Neuronal stem cell (in vitro differentiated cells): ENCODE results near the gene ACTN4.
A peak's percentile ranks its signal among the peaks of the same experiment; 100 is the strongest.

Experiments used
- DNase-seq: peaks from one replicate; pipeline ENCODE4 v3.0.0-alpha.2; 2013; ENCODE audit warnings: low spot score
- H2AFZ ChIP-seq: one replicate; pipeline ENCODE4 v1.6.1; 2013; ENCODE audit warnings: mild to moderate bottlenecking, low read length, inconsistent platforms
- H2AK5ac ChIP-seq: 2 replicates; pipeline ENCODE4 v1.6.1; 2013; ENCODE audit warnings: low read depth, mild to moderate bottlenecking, inconsistent platforms, low read length, moderate library complexity, mixed read lengths
- H2BK120ac ChIP-seq: 2 replicates; pipeline ENCODE4 v1.6.1; 2013; ENCODE audit warnings: low read depth, mild to moderate bottlenecking, inconsistent platforms, low read length, moderate library complexity, mixed read lengths
- H2BK12ac ChIP-seq: one replicate; pipeline ENCODE4 v1.6.1; 2013; ENCODE audit warnings: low read length, inconsistent platforms
- H2BK15ac ChIP-seq: 2 replicates; pipeline ENCODE4 v1.6.1; 2013; ENCODE audit warnings: mild to moderate bottlenecking, low read length, inconsistent platforms, mixed read lengths
- H2BK5ac ChIP-seq: one replicate; pipeline ENCODE4 v1.6.1; 2013; ENCODE audit warnings: inconsistent platforms, mild to moderate bottlenecking, low read length, moderate library complexity
- H3K14ac ChIP-seq: one replicate; pipeline ENCODE4 v1.6.1; 2013; ENCODE audit warnings: low read length, inconsistent platforms
- H3K18ac ChIP-seq: 2 replicates; pipeline ENCODE4 v1.6.1; 2013; ENCODE audit warnings: low read length, inconsistent platforms
- H3K23ac ChIP-seq: 2 replicates; pipeline ENCODE4 v1.6.1; 2013; ENCODE audit warnings: low read depth, mild to moderate bottlenecking, mixed read lengths, low read length, inconsistent platforms; ENCODE audit not compliant: poor library complexity
- H3K27ac ChIP-seq: replicated peaks from 3 replicates; pipeline ENCODE4 v1.5.1; 2013; ENCODE audit warnings: low read length, inconsistent platforms
- H3K27me3 ChIP-seq, 3 experiments: 2 replicates each; pipeline ENCODE4 v1.6.1; 2013; ENCODE audit warnings: low read length in 3 of 3, mild to moderate bottlenecking in 2 of 3, inconsistent platforms in 1 of 3, low read depth in 1 of 3, mixed read lengths in 1 of 3, moderate library complexity in 1 of 3; ENCODE audit not compliant: control insufficient read depth in 3 of 3, insufficient read depth in 3 of 3
- H3K36me3 ChIP-seq, 2 donors: replicated peaks in 1 of 2; 2 replicates each; pipeline ENCODE4 v1.6.1; 2013; ENCODE audit warnings: low read length in 2 of 2; ENCODE audit not compliant: control insufficient read depth in 2 of 2, insufficient read depth in 2 of 2
- H3K4ac ChIP-seq: 2 replicates; pipeline ENCODE4 v1.6.1; 2013; ENCODE audit warnings: inconsistent platforms, mild to moderate bottlenecking, low read length, moderate library complexity
- H3K4me1 ChIP-seq, 2 donors: 1 replicate in 1 of 2; 2 replicates in 1 of 2; pipeline ENCODE4 v1.6.1; 2013; ENCODE audit warnings: low read length in 2 of 2, low read depth in 1 of 2; ENCODE audit not compliant: control insufficient read depth in 2 of 2, insufficient read depth in 1 of 2
- H3K4me2 ChIP-seq: one replicate; pipeline ENCODE4 v1.6.1; 2013; ENCODE audit warnings: mild to moderate bottlenecking, low read length, inconsistent platforms; ENCODE audit not compliant: insufficient read depth, poor library complexity, severe bottlenecking
- H3K4me3 ChIP-seq, 2 donors: 2 replicates each; pipeline ENCODE4 v1.5.1; 2013; ENCODE audit warnings: low read length in 2 of 2, mild to moderate bottlenecking in 2 of 2, inconsistent platforms in 1 of 2, moderate library complexity in 1 of 2
- H3K79me1 ChIP-seq: one replicate; pipeline ENCODE4 v1.6.1; 2013; ENCODE audit warnings: low read depth, mild to moderate bottlenecking, inconsistent platforms, low read length, moderate library complexity
- H3K9ac ChIP-seq: one replicate; pipeline ENCODE4 v1.6.1; 2013; ENCODE audit warnings: mild to moderate bottlenecking, low read depth, low read length, inconsistent platforms; ENCODE audit not compliant: poor library complexity
- H3K9me3 ChIP-seq, 2 donors: replicated peaks in 1 of 2; 2 replicates each; pipeline versions ENCODE3 to v1.6.1; 2013; ENCODE audit warnings: low read length in 2 of 2, mild to moderate bottlenecking in 2 of 2, inconsistent platforms in 1 of 2, low read depth in 1 of 2, mixed read lengths in 1 of 2, moderate library complexity in 1 of 2; ENCODE audit not compliant: control insufficient read depth in 2 of 2, insufficient read depth in 1 of 2
- H4K8ac ChIP-seq: one replicate; pipeline ENCODE4 v1.6.1; 2013; ENCODE audit warnings: low read depth, mild to moderate bottlenecking, inconsistent platforms, low read length, moderate library complexity
- H4K91ac ChIP-seq: one replicate; pipeline ENCODE4 v1.6.1; 2013; ENCODE audit warnings: low read length, low read depth, mild to moderate bottlenecking, inconsistent platforms; ENCODE audit not compliant: poor library complexity
- WGBS, 2 donors: extraction: QIAGEN DNeasy Blood & Tissue Kit; methylation state at CpG; one replicate each; pipeline ENCODE4 v1.1.7; 2013; ENCODE audit warnings: missing lambda C conversion rate in 2 of 2, mixed read lengths in 1 of 2; ENCODE audit not compliant: insufficient read length in 2 of 2, insufficient replicate concordance in 1 of 2; ENCODE audit errors: extremely low coverage in 2 of 2; 5-methylcytosine and 5-hydroxymethylcytosine counted together

ACTN4 gene

GRCh38 chr19:38635483-38636399 lies 11.7 kb upstream of the ACTN4 start:
- no peak overlapping the region for H2BK15ac ChIP-seq
- no peak overlapping the region for H2BK12ac ChIP-seq
- no peak overlapping the region for H3K4me3 ChIP-seq
- peaks cover 11 to 47% of the 10 kb centered on the region in 2 donors for H3K36me3 ChIP-seq
- H2AFZ ChIP-seq: no peak overlapping the region
- H3K27me3 ChIP-seq: no peaks in the 10 kb centered on the region
- H3K4me1 ChIP-seq: no peaks in the 10 kb centered on the region
- no peak for DNase-seq
- H4K91ac ChIP-seq: no peak overlapping the region
- H3K79me1 ChIP-seq: no peaks in the 10 kb centered on the region
- no CpG with 5 or more reads among the region's 17 CpGs for WGBS, 2 donors
- H2AK5ac ChIP-seq: no peak overlapping the region
- H3K18ac ChIP-seq: no peak overlapping the region
- peaks cover 0 to 2% of the 10 kb centered on the region in 2 donors for H3K9me3 ChIP-seq
- no peak overlapping the region for H3K9ac ChIP-seq
- H3K27ac ChIP-seq: no peak overlapping the region
- no peak overlapping the region for H3K4ac ChIP-seq
- no peak overlapping the region for H2BK5ac ChIP-seq
- no peak overlapping the region for H3K14ac ChIP-seq
- H3K23ac ChIP-seq: no peak overlapping the region
- H4K8ac ChIP-seq: no peak overlapping the region
- H3K4me2 ChIP-seq: no peak overlapping the region
- H2BK120ac ChIP-seq: no peak overlapping the region

- no peak overlapping the region for H2BK15ac ChIP-seq
- no peak overlapping the region for H3K9ac ChIP-seq
- H3K79me1 ChIP-seq: no peaks in the 10 kb centered on the region
- H2AK5ac ChIP-seq: no peak overlapping the region
- no peak overlapping the region for H2BK5ac ChIP-seq
- H3K27ac ChIP-seq: no peak overlapping the region
- no peak overlapping the region for H3K4ac ChIP-seq
- no peak overlapping the region for H2BK12ac ChIP-seq
- no peak overlapping the region for H2BK120ac ChIP-seq
- H3K9me3 ChIP-seq: peaks cover 0 to 2% of the 10 kb centered on the region in 2 donors
- H3K23ac ChIP-seq: no peak overlapping the region
- no peaks in the 10 kb centered on the region for H3K27me3 ChIP-seq
- no CpG with 5 or more reads among the region's 3 CpGs for WGBS, 2 donors
- no peak overlapping the region for H2AFZ ChIP-seq
- H4K8ac ChIP-seq: no peak overlapping the region
- H3K18ac ChIP-seq: no peak overlapping the region
- no peaks in the 10 kb centered on the region for H3K4me1 ChIP-seq
- no peak overlapping the region for H4K91ac ChIP-seq
- H3K4me3 ChIP-seq: no peak overlapping the region
- DNase-seq: no peak
- peaks cover 6 to 26% of the 10 kb centered on the region in 2 donors for H3K36me3 ChIP-seq
- H3K4me2 ChIP-seq: no peak overlapping the region
- no peak overlapping the region for H3K14ac ChIP-seq
Observed at GRCh38 chr19:38638461-38638860, 9.0 kb upstream of the ACTN4 start.

- no peak overlapping the region for H3K14ac ChIP-seq
- WGBS, 2 donors: no CpG with 5 or more reads among the region's 2 CpGs
- H3K23ac ChIP-seq: peak overlapping the region; percentile 85
- no peaks in the 10 kb centered on the region for H3K4me1 ChIP-seq
- H3K9me3 ChIP-seq: peaks cover 0 to 2% of the 10 kb centered on the region in 2 donors
- H4K8ac ChIP-seq: no peak overlapping the region
- no peak overlapping the region for H3K27ac ChIP-seq
- H3K4ac ChIP-seq: peak overlapping the region; percentile 66
- no peak overlapping the region for H3K9ac ChIP-seq
- H2BK15ac ChIP-seq: no peak overlapping the region
- H3K4me2 ChIP-seq: no peak overlapping the region
- H2BK120ac ChIP-seq: no peak overlapping the region
- no peak overlapping the region for H3K18ac ChIP-seq
- H3K36me3 ChIP-seq: peaks cover 6 to 24% of the 10 kb centered on the region in 2 donors
- no peaks in the 10 kb centered on the region for H3K27me3 ChIP-seq
- H4K91ac ChIP-seq: no peak overlapping the region
- no peak for DNase-seq
- H3K4me3 ChIP-seq: no peak overlapping the region
- H2BK5ac ChIP-seq: no peak overlapping the region
- no peaks in the 10 kb centered on the region for H3K79me1 ChIP-seq
- H2AK5ac ChIP-seq: no peak overlapping the region
- H2AFZ ChIP-seq: no peak overlapping the region
- H2BK12ac ChIP-seq: no peak overlapping the region
Observed at GRCh38 chr19:38639679-38640078, 7.8 kb upstream of the ACTN4 start.

DNA sequence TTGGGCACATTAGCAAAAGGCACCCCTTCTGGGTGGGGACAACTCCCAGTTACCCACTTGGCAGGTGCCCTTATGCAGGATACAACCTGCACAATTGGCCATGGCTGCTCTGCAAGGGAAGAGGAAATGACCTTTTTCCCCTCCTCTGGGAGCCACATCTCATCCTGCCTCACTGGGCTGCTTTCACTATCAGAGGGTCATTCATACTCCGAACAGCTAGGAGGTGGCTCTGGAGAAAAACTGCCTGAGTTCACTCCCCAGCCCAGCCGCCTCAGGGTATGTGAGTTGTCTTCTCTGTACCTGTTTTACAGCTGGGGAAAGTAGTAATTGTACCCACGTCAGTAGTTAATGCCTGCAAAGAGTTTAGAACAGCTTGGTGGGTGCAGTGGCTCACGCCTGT lies 7.1 kb upstream of the ACTN4 start:
- Histone ChIP-seq H3K4me1 (no peaks in the 10 kb centered on the region), H3K27me3 (no peaks in the 10 kb centered on the region), H2AFZ (no peak overlapping the region), H3K36me3 (peaks cover 2 to 17% of the 10 kb centered on the region in 2 donors), H3K4ac (no peak overlapping the region), H3K18ac (no peak overlapping the region), H2BK12ac (no peak overlapping the region), H2BK5ac (no peak overlapping the region), H4K91ac (no peak overlapping the region), H3K79me1 (no peaks in the 10 kb centered on the region), H3K14ac (no peak overlapping the region), H3K9ac (no peak overlapping the region), H2BK15ac (no peak overlapping the region), H3K4me2 (no peak overlapping the region), H2AK5ac (no peak overlapping the region), H4K8ac (no peak overlapping the region), H3K27ac (no peak overlapping the region), H2BK120ac (no peak overlapping the region), H3K9me3 (peaks cover 0 to 2% of the 10 kb centered on the region in 2 donors), H3K4me3 (no peak overlapping the region), H3K23ac (no peak overlapping the region)
- DNase-seq: no peak
- WGBS, 2 donors: no CpG with 5 or more reads among the region's 4 CpGs
